Fibroblast of skin of right quadriceps (primary cell): ENCODE measurements around the gene ZKSCAN8.
A peak's percentile ranks its signal among the peaks of the same experiment; 100 is the strongest.
"Not testable (repeated sequence)": the region's sequence is repeated elsewhere in the genome, so short reads cannot be mapped to it uniquely, and the experiment has no call there.

ENCODE experiments used
- DNase-seq: peaks from one replicate; pipeline ENCODE4 v3.0.0-alpha.2; 2013

Gene ZKSCAN8

GRCh38 chr6:28141500-28142329, at the start of gene ZKSCAN8:
ZKSCAN8 (plus strand) TSS chr6:28141883; CDS start chr6:28148408, 6,525 bp downstream.
- DNase-seq = peak; percentile 83

- DNase-seq = not testable (repeated sequence)
Measured at GRCh38 chr6:28102222-28102621, 39.5 kb upstream of the ZKSCAN8 start.

- not testable (repeated sequence) for DNase-seq
Measured at GRCh38 chr6:28102699-28103098, 39.0 kb upstream of the ZKSCAN8 start.

GRCh38 chr6:28104392-28105244, 37.1 kb upstream of the ZKSCAN8 start:
- peak; percentile 73 for DNase-seq

- DNase-seq = peak; percentile 9
Measured at GRCh38 chr6:28105245-28105639, 36.4 kb upstream of the ZKSCAN8 start.

- no peak for DNase-seq
Measured at GRCh38 chr6:28107506-28107905, 34.2 kb upstream of the ZKSCAN8 start.

GRCh38 chr6:28111964-28112363, 29.7 kb upstream of the ZKSCAN8 start:
- no peak for DNase-seq

GRCh38 chr6:28115799-28116198, 25.9 kb upstream of the ZKSCAN8 start:
- DNase-seq = no peak

- DNase-seq = no peak
Measured at GRCh38 chr6:28117386-28118050, 24.2 kb upstream of the ZKSCAN8 start.

GRCh38 chr6:28118217-28118616, 23.5 kb upstream of the ZKSCAN8 start:
- no peak for DNase-seq

GRCh38 chr6:28121876-28122275, 19.8 kb upstream of the ZKSCAN8 start:
- DNase-seq = no peak

- DNase-seq = not testable (repeated sequence)
Measured at GRCh38 chr6:28122283-28122682, 19.4 kb upstream of the ZKSCAN8 start.

GRCh38 chr6:28124350-28124970, 17.2 kb upstream of the ZKSCAN8 start, which contains the start of gene ZSCAN16:
ZSCAN16 (plus strand) TSS chr6:28124609; CDS start chr6:28125444, 835 bp downstream.
- peak; percentile 77 for DNase-seq

- no peak for DNase-seq
Measured at GRCh38 chr6:28124971-28125353, 16.7 kb upstream of the ZKSCAN8 start.

GRCh38 chr6:28125401-28125800, 16.3 kb upstream of the ZKSCAN8 start:
- no peak for DNase-seq

GRCh38 chr6:28134015-28134414, 7.7 kb upstream of the ZKSCAN8 start:
- DNase-seq = peak; percentile 34

- no peak for DNase-seq
Measured at GRCh38 chr6:28134716-28135115, 7.0 kb upstream of the ZKSCAN8 start.

- no peak for DNase-seq
Measured at GRCh38 chr6:28135393-28135792, 6.3 kb upstream of the ZKSCAN8 start.

- peak; percentile 96 for DNase-seq
Measured at GRCh38 chr6:28136585-28137504, 4.8 kb upstream of the ZKSCAN8 start.

GRCh38 chr6:28137505-28137981, 4.1 kb upstream of the ZKSCAN8 start:
- peak; percentile 47 for DNase-seq

GRCh38 chr6:28139860-28140543, 1.7 kb upstream of the ZKSCAN8 start:
- DNase-seq = no peak
